GM19372 (cell line): ENCODE measurements around the gene ANO9.
"Not testable (repeated sequence)": the region's sequence is repeated elsewhere in the genome, so short reads cannot be mapped to it uniquely, and the experiment has no call there.

Experiments used
- ATAC-seq: cut with Tn5 transposase; IDR thresholded peaks from one replicate; pipeline ENCODE4 v1.9.1; 2021; ENCODE audit warnings: mild to moderate bottlenecking, low read depth, moderate library complexity; ENCODE audit not compliant: unreplicated experiment

Gene ANO9

DNA sequence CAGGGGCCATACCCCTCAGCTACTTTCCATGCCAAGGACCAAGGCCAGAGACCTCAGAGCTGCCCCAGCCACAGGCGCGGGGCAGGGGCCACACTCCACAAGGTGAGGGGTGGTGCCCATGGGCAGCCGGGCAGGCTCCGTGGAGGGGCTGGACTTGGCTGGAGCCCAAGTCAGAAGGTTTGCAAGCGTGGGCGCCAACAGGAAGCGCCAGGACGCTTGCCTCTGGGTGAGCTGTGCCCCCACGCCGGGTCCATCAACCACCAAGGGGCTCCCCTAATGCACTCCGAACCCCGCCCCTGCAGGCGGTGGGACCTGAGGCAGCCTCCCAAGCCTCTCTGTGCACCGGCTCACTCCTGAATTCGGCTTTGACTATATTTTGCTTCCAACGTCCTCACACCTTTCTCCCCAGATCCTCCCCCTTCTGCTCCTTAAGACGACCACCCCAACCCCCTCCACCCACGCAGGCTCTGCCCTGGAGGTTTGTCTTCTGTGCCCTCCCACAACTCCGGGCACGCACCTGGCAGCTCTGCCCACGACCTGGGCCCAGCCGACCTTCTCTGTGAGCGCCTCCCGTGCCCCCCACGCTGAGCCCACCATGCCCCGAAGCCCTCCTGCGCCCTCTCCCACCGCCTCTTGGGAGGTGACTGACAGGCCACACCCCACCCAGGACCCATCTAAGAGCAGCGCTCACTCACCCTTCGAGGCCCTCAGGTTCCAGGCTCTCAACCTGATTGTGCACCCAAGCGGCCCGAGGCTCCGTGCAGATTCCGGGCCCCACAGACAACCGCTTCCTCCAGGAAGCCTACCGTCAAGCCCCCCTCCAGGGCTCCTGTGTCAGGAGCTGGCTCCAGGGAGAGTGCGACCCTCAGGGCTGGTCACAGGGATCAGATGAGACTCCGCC lies 50.4 kb downstream of the ANO9 start:
- no peak for ATAC-seq

DNA sequence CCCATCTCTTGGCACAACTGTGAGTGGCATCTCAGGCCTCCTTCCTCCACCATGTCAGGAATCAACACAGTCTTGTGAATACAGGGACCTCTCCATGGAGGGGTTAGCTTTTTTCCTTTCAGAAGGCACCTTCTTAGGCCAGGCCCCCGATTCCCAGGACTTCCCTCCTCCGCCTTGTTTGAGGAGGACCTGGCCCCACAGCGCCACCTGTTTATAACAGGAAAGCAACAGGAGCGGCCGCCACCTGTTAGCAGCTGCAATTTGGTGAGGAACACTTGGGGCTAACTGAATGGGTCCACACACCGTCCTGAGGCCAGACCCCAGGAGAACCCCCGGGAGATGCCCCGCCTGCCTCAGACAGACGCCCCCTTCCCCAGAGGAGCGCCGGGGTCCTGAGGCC lies 51.6 kb downstream of the ANO9 start:
- ATAC-seq = no peak

GRCh38 chr11:389369-389768 lies 52.4 kb downstream of the ANO9 start:
- ATAC-seq = not testable (repeated sequence)

DNA sequence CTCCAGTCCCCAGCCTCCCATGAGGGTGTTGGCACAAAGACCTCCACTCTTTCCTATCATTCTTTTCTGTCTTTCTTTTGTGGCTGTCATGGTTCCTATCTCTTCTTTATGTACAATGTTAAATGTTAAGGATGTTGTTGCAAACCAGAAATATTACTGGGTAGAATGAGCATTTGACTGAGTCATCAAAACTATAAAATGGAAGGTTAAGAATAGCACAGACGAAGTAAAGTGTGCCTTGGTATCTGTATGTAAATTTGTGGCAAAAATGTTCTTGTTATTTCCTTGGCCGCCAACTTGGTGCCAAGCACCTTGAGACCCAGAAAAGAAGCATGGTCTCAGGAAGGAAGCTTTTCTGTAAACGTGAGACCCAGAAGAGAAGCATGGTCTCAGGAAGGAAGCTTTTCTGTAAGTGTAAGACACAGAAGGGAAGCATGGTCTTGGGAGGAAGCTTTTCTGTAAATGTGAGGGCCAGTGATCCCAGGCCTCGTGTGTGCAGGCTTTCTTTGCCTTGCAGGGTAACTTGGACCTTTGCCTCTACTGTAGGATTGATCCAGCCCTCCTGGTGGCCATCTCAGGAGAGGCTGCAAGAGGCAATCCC lies 54.5 kb downstream of the ANO9 start:
- no peak for ATAC-seq

DNA sequence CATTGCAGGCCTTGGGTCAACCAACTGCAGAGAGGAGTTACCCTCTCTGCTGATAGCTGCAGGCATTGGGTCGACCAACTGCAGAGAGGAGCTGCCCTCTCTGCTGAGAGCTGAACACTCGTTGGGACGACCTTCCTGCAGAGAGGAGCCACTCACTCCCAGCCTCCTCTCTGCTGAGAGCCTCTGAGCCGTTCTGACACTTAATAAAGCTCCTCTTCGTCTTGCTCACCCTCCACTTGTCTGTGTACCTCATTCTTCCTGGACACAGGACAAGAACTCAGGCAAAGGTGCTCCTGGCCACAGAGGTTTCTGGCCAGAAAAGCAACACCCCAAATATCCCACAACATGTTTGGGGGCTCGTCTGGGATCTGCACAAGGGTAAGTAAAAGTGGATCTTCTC lies 55.3 kb downstream of the ANO9 start:
- no peak for ATAC-seq

DNA sequence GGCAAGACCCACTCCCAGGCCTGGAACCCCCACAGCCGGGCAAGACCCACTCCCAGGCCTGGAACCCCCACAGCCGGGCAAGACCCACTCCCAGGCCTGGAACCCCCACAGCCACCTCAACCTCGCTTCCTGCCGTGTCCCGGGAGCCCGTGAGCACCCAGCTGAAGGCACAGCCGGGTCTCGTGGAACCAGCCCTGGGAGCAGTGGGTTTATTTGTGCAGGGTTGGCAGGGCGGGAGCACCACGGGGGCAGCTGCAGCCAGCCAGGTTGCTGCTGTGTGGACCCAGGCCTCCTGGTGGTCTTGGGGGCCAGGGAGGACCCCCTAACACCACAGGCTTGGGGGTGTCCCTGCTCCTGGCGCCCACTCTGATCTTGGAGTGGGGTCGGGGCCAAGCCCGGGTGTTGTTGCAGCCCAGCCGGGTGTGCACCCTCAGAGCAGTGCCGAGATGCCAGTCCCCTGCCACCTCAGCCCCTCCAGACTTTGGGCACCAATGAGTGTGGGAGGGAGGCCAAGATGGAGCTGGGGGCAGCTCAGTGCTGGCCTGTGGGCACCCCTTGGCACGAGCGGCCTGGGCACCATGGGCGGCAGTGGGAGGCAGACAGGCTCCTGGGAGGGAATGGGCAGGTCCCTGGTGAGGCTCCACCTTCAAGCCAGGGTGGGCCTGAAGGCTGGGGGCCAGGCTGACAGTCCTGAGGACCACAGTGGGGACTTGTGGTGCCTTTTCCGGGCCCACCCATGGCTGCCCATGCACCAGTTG lies 56.0 kb downstream of the ANO9 start:
- no peak for ATAC-seq

GRCh38 chr11:384511-384910 lies 57.3 kb downstream of the ANO9 start:
- no peak for ATAC-seq

GRCh38 chr11:383431-383830 lies 58.4 kb downstream of the ANO9 start:
- ATAC-seq = no peak

DNA sequence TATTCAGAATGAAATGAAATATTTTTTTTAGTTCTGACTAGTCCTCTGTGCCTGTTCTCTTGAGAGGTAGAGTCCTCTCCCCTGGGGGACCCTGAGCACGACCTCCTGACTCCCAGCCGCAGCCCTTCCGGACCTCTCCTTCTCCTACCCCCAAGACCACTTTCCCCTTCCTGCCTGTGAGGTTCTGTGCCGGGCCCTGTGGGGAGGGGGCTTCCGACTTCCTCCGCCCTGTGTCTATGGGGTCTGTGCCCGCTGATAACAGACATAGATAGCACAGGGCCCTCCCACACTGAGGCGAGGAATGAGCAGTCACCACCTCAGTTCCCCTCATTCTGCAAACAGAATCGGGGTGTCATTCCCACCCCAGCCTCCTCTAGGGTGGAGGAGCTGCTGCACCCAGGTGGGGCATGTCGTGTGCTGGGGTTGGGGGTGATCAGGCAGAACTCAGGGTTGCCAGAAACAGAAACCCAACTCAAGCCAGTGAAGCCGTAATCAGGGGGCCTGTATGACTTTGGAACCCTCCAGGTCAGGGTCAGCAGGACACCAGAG lies 59.7 kb downstream of the ANO9 start:
- ATAC-seq = no peak

DNA sequence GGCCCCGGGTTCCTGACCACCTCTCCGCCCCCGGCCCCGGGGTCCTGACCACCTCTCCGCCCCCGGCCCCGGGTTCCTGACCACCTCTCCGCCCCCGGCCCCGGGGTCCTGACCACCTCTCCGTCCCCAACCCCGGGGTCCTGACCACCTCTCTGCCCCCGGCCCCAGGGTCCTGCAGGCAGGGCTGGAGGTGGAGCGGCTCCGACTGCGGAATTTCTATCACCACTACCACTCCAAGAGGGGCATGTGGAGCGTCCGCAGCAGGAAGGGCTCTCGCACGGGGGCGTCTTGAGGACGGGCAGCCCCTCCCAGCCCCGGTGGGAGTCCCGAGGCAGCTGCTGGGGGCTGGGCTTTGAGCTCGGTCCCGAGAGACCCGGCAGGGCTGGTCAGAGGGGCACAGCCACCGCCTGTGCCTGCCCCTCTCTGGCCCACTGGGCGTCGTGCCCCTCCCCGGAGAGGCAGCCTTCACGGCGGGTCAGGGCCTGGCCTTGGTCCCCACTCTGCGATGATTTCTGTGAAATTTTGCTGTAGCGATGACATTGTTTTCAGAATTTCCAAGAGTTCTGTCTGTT lies 60.2 kb downstream of the ANO9 start:
- no peak for ATAC-seq

DNA sequence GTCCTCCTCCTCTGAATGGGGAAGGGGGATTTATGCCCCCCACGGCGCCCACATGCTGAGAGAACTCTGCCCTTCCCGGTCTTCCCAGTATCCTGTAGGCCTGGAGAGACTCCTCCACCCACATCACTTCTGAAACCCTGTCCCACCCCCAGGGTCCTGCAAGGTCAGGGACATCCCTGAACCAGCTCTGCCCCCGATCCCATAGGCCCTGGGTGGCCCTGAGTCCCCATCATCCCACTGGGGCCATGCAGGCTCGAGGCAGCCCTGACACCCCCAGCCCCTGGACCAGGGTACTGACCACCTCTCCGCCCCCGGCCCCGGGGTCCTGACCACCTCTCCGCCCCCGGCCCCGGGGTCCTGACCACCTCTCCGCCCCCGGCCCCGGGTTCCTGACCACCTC lies 60.8 kb downstream of the ANO9 start:
- ATAC-seq = no peak

DNA sequence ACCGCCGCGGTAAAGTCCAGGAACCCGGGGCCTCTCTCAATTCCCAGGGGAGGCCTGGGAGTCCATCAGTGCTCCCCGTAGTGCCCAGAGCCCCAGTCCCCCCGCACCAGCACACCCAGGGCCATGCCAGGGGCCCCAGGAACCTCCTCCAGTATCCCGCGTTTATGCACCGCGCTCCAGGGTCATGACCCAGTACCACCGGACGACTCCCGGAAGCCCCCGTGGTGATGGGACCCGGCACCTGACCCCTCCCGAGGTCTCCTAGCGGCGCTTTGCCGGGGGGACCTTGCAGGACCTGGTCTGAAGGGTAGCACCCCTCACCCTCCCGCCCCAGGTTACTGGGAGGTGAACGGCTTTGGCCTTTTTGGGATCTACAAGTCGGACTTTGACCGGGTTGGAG lies 61.3 kb downstream of the ANO9 start:
- ATAC-seq = no peak

GRCh38 chr11:380095-380480 lies 61.7 kb downstream of the ANO9 start:
- no peak for ATAC-seq

GRCh38 chr11:379205-380094 lies 62.4 kb downstream of the ANO9 start:
- no peak for ATAC-seq

DNA sequence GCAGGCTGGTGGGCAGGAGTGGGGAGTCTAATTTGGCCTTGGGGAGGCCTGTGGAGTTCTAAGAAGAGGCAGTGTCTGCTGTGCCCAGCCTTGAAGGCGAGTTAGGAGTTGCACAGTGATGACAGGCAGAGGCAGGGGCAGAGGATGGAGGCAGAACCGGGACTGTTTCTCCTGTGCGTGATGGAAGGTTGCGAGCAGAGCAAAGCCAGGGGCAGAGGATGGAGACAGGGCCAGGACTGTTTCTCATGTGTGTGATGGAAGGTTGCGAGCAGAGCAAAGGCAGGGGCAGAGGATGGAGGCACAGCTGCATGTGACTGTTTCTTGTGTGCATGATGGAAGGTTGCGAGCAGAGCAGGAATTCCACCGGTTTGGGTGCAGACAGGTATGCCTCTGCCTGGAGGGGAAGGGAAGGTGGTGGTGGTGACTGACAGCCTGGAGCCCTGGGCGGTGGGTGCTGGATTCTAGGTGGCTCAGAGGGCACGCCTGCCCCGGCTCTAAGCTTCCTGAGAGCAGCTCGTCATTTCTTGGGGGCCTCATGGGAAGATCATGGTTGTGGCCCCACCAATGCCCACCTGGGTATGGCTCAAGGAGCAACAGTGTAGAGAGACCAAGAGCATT lies 63.8 kb downstream of the ANO9 start:
- ATAC-seq = no peak

DNA sequence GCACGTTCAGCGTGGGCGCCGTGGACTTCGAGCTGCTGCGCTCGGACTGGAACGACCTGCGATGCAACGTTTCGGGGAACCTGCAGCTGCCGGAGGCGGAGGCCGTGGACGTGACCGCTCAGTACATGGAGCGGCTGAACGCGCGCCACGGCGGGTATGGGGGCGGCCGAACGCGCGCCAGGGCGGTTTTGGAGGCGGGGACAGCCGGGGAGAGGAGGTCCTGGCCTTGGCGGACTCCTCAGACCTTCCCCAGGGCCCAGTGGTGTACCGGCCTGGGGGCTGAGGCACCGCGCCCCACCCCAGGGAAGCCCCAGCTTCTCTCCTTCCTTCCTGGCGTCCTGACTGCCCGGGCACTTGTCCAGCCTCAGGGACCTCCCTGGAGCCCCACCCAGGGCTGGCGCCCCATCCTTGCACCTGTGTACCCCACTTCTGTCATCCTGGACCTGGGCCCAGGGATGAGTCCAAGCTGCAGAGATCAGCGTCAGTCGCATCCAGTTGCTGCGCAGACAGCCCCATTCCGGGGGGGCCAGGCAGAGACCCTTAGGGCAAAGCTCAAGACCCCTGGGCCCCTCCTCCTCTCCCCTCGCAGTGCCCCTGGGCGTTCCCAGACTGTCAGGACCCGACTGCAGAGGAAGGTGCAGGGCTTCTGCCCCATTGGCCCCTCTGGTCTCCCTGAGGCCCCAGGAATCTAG lies 64.5 kb downstream of the ANO9 start:
- ATAC-seq = no peak

- no peak for ATAC-seq
Measured at GRCh38 chr11:376531-377173, 65.2 kb downstream of the ANO9 start.
